ENCODE data around the gene IL32.

- TF ChIP-seq, protein P1, sequence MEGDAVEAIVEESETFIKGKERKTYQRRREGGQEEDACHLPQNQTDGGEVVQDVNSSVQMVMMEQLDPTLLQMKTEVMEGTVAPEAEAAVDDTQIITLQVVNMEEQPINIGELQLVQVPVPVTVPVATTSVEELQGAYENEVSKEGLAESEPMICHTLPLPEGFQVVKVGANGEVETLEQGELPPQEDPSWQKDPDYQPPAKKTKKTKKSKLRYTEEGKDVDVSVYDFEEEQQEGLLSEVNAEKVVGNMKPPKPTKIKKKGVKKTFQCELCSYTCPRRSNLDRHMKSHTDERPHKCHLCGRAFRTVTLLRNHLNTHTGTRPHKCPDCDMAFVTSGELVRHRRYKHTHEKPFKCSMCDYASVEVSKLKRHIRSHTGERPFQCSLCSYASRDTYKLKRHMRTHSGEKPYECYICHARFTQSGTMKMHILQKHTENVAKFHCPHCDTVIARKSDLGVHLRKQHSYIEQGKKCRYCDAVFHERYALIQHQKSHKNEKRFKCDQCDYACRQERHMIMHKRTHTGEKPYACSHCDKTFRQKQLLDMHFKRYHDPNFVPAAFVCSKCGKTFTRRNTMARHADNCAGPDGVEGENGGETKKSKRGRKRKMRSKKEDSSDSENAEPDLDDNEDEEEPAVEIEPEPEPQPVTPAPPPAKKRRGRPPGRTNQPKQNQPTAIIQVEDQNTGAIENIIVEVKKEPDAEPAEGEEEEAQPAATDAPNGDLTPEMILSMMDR (IDR thresholded peaks at IDR 0.05 in 4 of 5, conservative IDR thresholded peaks at IDR 0.05 in 1 of 5) = no peak
- no peak for TF ChIP-seq POLR2A (IDR thresholded peaks at IDR 0.05)
These were observed 24.5 kb downstream of the IL32 start for GRCh38 chr16:3089717-3090592.
